ENCODE results near the gene SLC19A1.
"Not testable (repeated sequence)": the region's sequence is repeated elsewhere in the genome, so short reads cannot be mapped to it uniquely, and the experiment has no call there.

The SLC19A1 gene

GRCh38 chr21:45562965-45563364 lies 20.7 kb upstream of the SLC19A1 start:
- Histone ChIP-seq H3K4me1 (ENCODE audit: control insufficient read depth in 1 of 2, insufficient read depth in 1 of 2, low read depth in 1 of 2, low read length in 1 of 2) (no peaks in the 10 kb centered on the region), H3K27ac (no peak overlapping the region)
- no peak for TF ChIP-seq CTCF (IDR thresholded peaks at IDR 0.05)

GRCh38 chr21:45562402-45562801 lies 20.2 kb upstream of the SLC19A1 start:
- H3K27me3 ChIP-seq: peaks cover 67% of the 10 kb centered on the region
- H3K36me3 ChIP-seq: no peaks in the 10 kb centered on the region
- H3K27ac ChIP-seq: no peak overlapping the region
- H3K9me3 ChIP-seq: no peaks in the 10 kb centered on the region
- H3K4me1 ChIP-seq (ENCODE audit: control insufficient read depth in 1 of 2, insufficient read depth in 1 of 2, low read depth in 1 of 2, low read length in 1 of 2): no peaks in the 10 kb centered on the region
- no peak overlapping the region for H3K4me3 ChIP-seq (ENCODE audit: low read depth in 1 of 2, low read length in 1 of 2)
- no peak for TF ChIP-seq CTCF (IDR thresholded peaks at IDR 0.05)

More at GRCh38 chr21:45562965-45563364, 20.7 kb upstream of the SLC19A1 start:
- Histone ChIP-seq H3K9me3 (no peaks in the 10 kb centered on the region), H3K4me3 (ENCODE audit: low read depth in 1 of 2, low read length in 1 of 2) (no peak overlapping the region), H3K36me3 (no peaks in the 10 kb centered on the region), H3K27me3 (peaks cover 73% of the 10 kb centered on the region)

GRCh38 chr21:45561241-45561640 lies 19.0 kb upstream of the SLC19A1 start:
- H3K27me3 ChIP-seq: peaks cover 56% of the 10 kb centered on the region
- H3K36me3 ChIP-seq; H3K4me1 ChIP-seq (ENCODE audit: control insufficient read depth in 1 of 2, insufficient read depth in 1 of 2, low read depth in 1 of 2, low read length in 1 of 2); H3K9me3 ChIP-seq; H3K4me3 ChIP-seq (ENCODE audit: low read depth in 1 of 2, low read length in 1 of 2); H3K27ac ChIP-seq: not testable (repeated sequence)

GRCh38 chr21:45560106-45561021 lies 18.1 kb upstream of the SLC19A1 start:
- H3K9me3 ChIP-seq: no peaks in the 10 kb centered on the region
- H3K4me1 ChIP-seq (ENCODE audit: control insufficient read depth in 1 of 2, insufficient read depth in 1 of 2, low read depth in 1 of 2, low read length in 1 of 2): peaks cover 8 to 12% of the 10 kb centered on the region in 2 experiments
- TF ChIP-seq CTCF (IDR thresholded peaks at IDR 0.05): no peak
- peaks cover 47% of the 10 kb centered on the region for H3K27me3 ChIP-seq
- H3K36me3 ChIP-seq: no peaks in the 10 kb centered on the region
- no peak overlapping the region for H3K4me3 ChIP-seq (ENCODE audit: low read depth in 1 of 2, low read length in 1 of 2)
- no peak overlapping the region for H3K27ac ChIP-seq

- H3K36me3 ChIP-seq: no peaks in the 10 kb centered on the region
- no peak overlapping the region for H3K27ac ChIP-seq
- peaks cover 39% of the 10 kb centered on the region for H3K27me3 ChIP-seq
- H3K4me3 ChIP-seq (ENCODE audit: low read depth in 1 of 2, low read length in 1 of 2): no peak overlapping the region
- peaks cover 8 to 12% of the 10 kb centered on the region in 2 experiments for H3K4me1 ChIP-seq (ENCODE audit: control insufficient read depth in 1 of 2, insufficient read depth in 1 of 2, low read depth in 1 of 2, low read length in 1 of 2)
- no peaks in the 10 kb centered on the region for H3K9me3 ChIP-seq
- TF ChIP-seq CTCF (IDR thresholded peaks at IDR 0.05): no peak
These were observed 17.2 kb upstream of the SLC19A1 start for GRCh38 chr21:45559216-45560105.

Data from neutrophil (primary cell).